ENCODE measurements around the gene TAAR5.
"Not testable (repeated sequence)": the region's sequence is repeated elsewhere in the genome, so short reads cannot be mapped to it uniquely, and the experiment has no call there.

TAAR5 gene

DNA sequence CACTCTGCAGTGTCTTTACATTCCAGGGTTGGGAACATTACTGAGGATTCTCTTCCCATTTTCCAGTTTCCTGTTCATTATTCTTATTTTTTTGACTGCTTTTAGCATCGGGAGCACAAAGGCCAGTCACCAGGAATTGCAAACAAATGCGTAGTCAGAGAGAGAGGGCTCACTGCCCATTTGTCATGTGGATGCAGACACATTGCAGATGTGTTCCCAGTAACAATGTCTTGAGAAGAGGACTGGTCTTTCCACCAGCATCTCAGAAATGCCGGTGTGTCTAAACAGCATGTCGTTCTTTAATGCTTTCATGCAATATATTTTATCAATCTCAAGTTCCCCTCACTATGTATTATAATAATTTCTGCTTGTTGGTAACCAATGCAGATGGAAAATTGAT lies 20.4 kb downstream of the TAAR5 start:
- no peak for DNase-seq

- DNase-seq = no peak
These were observed 20.9 kb downstream of the TAAR5 start for GRCh38 chr6:132568611-132569010.

- DNase-seq = no peak
These were observed 22.0 kb downstream of the TAAR5 start for GRCh38 chr6:132567566-132567965.

DNA sequence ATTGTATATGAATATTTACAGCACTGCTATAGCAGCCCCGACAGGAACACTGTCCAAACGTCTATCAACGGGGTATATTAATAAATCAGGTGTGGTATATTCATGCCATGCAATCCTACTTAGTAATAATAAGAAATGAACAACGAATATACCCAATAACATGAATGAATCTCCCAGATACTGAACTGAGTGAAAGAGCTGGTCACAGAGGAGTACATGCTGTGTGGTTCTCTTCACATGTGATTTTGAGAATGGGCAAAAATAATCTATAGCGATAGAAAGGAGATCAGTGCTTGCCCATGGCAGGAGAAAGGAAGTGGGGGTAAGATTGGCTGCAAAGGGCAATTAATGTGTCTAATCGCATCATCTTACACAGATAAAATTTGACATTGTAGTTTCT lies 23.1 kb downstream of the TAAR5 start:
- DNase-seq = no peak

DNA sequence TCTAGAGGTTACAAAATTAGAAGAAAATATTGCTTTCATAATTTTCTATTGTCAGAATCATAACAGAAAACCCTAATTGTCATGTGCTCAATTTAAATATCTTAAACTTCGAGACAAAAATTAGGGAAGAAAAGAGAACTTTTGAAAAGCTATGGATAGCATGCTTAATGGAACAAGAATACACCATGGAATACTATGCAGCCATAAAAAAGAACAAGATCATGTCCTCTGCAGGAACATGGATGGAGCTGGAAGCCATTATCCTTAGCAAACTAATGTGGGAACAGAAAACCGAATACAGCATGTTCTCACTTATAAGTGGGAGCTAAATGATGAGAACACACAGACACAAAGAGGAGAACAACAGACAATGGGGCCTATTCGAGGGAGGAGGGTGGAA lies 29.5 kb downstream of the TAAR5 start:
- DNase-seq = not testable (repeated sequence)

DNA sequence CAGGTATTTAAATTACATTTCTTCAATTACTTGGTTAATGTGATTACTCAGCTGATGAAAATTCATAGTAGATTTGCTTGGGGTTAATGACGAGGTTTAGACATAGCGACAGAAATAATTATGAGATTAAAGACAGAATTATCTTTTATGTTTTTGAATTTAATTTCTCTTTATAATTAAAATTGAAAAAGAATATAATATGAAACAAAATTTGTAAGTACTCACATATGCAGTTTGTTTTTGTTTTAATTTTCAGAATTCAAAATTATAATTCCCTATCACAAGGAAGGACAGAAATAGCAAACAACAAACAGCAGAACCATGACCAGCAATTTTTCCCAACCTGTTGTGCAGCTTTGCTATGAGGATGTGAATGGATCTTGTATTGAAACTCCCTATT lies 37.2 kb downstream of the TAAR5 start, which contains the start of gene TAAR8:
Gene TAAR8, plus strand, starts transcription at position 301 of the 400 bp plus-strand sequence. Its CDS starts 21 bp downstream, at position 322.
- DNase-seq = no peak

DNA sequence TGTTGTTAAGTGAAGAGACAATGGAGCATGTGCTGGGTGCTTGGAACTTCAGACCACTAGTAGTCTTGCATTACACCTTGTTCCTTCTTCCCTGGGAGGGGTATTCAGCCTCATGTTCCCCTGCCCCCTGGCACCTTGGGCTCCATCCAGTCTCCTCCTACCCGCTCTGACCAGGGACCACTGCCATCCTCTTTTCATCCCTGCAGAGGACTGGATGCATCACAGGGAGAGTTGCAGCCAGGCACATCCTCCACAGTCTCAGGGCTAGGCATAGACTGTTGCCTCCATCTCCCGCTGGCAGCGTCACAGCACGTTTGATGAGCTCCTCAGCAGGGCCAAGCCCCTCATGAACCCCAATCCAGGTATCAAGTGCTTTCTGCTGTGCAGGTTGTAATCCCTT lies 38.3 kb downstream of the TAAR5 start:
- DNase-seq = no peak

- DNase-seq = no peak
These were observed 40.6 kb downstream of the TAAR5 start for GRCh38 chr6:132548746-132549463.

- no peak for DNase-seq
These were observed 44.7 kb downstream of the TAAR5 start for GRCh38 chr6:132544826-132545225.

All from amniotic stem cell (primary cell).